ENCODE results near the gene PPIL6. TPM values are rescaled to one million over a fixed set of nuclear protein-coding genes. Genes with fewer than 3 reads are reported as not detected.

Gene PPIL6
- total and polyA plus RNA-seq, 2 experiments from 2014 or later, result 1.7 TPM

- no peak for TF ChIP-seq ZNF462 (CRISPR knock-in tag; IDR thresholded peaks at IDR 0.05)
Measured at GRCh38 chr6:109446072-109446471, 5.6 kb upstream of the PPIL6 start (continued).

GRCh38 chr6:109445382-109445781 lies 5.0 kb upstream of the PPIL6 start:
- no peak overlapping the region for H3K4me3 Mint-ChIP-seq
- H3K36me3 Mint-ChIP-seq (ENCODE audit: low read depth), result peaks cover 33% of the 10 kb centered on the region
- peaks cover 3% of the 10 kb centered on the region; the same call in 1 of the 2 replicates for H3K36me3 ChIP-seq (ENCODE audit: insufficient read depth)
- no peak for TF ChIP-seq POLR2AphosphoS5 (IDR thresholded peaks at IDR 0.05; ENCODE audit: low read depth)
- TF ChIP-seq CTCF (conservative IDR thresholded peaks at IDR 0.05; ENCODE audit: low read depth in 2 of 2), result peak; percentile 21 to 25; a peak in 1 of 4 replicates
- TF ChIP-seq ZNF114 (CRISPR knock-in tag; IDR thresholded peaks at IDR 0.05), result no peak
- no peak for DNase-seq (ENCODE audit: low spot score)
- no peaks in the 10 kb centered on the region; the same call in 1 of the 2 replicates for H4K20me1 ChIP-seq (replicated peaks; ENCODE audit: insufficient read depth)
- no peak overlapping the region for H3K4me3 ChIP-seq
- no peak for ATAC-seq
- H3K4me1 ChIP-seq (ENCODE audit: insufficient read depth), result peaks cover 8% of the 10 kb centered on the region; the same call in 1 of the 2 replicates
- no peaks in the 10 kb centered on the region for H3K9me2 ChIP-seq (ENCODE audit: insufficient read depth)
- peaks cover 17% of the 10 kb centered on the region; the same call in 2 of the 3 replicates for H3K4me1 Mint-ChIP-seq
- H3F3A ChIP-seq (replicated peaks; ENCODE audit: low read depth), result 0 out of 2 replicates have a peak, but pooled peaks cover 5% of the 10 kb centered on the region
- no peak overlapping the region for H2AFZ ChIP-seq
- peaks cover 22% of the 10 kb centered on the region for H3K27me3 Mint-ChIP-seq (ENCODE audit: insufficient read depth, low read depth, poor library complexity)
- H3K9me3 Mint-ChIP-seq, result no peaks in the 10 kb centered on the region
- H3K27me3 ChIP-seq (ENCODE audit: insufficient read depth), result no peaks in the 10 kb centered on the region
- no peak overlapping the region for H3K27ac Mint-ChIP-seq
- no peak overlapping the region for H3K4me2 ChIP-seq
- no peak overlapping the region for H3K27ac ChIP-seq (ENCODE audit: low read depth)
- H3K79me2 ChIP-seq (replicated peaks; ENCODE audit: insufficient read depth), result no peaks in the 10 kb centered on the region
